Activated naive CD8-positive, alpha-beta T cell treated with anti-CD3 and anti-CD28 coated beads, Interleukin-2, amount 50 U/mL, for 24 hours (primary cell): ENCODE measurements around the gene PCDH1.
A peak's percentile ranks its signal among the peaks of the same experiment; 100 is the strongest.
"Not testable (repeated sequence)": the region's sequence is repeated elsewhere in the genome, so short reads cannot be mapped to it uniquely, and the experiment has no call there.

ENCODE experiments used
- ATAC-seq: fragments of 150-1000 bp; cut with Tn5 transposase; one replicate; pipeline ENCODE4 v1.10.0; 2021
- DNase-seq: peaks from one replicate; pipeline ENCODE4 v3.0.0; 2021
- H3K27ac Mint-ChIP-seq: one replicate; pipeline ENCODE4 v1.8.0; 2021; ENCODE audit warnings: mild to moderate bottlenecking, mixed read lengths
- H3K27me3 Mint-ChIP-seq: one replicate; pipeline ENCODE4 v1.8.0; 2021; ENCODE audit warnings: mixed read lengths
- H3K36me3 Mint-ChIP-seq: one replicate; pipeline ENCODE4 v1.8.0; 2021; ENCODE audit warnings: low read depth, mixed read lengths
- H3K4me1 Mint-ChIP-seq: one replicate; pipeline ENCODE4 v1.8.0; 2021; ENCODE audit warnings: mixed read lengths
- H3K4me3 Mint-ChIP-seq: one replicate; pipeline ENCODE4 v1.8.0; 2021; ENCODE audit warnings: mild to moderate bottlenecking, moderate library complexity, mixed read lengths
- H3K9me3 Mint-ChIP-seq: one replicate; pipeline ENCODE4 v1.8.0; 2021; ENCODE audit warnings: mixed read lengths

PCDH1 gene

DNA sequence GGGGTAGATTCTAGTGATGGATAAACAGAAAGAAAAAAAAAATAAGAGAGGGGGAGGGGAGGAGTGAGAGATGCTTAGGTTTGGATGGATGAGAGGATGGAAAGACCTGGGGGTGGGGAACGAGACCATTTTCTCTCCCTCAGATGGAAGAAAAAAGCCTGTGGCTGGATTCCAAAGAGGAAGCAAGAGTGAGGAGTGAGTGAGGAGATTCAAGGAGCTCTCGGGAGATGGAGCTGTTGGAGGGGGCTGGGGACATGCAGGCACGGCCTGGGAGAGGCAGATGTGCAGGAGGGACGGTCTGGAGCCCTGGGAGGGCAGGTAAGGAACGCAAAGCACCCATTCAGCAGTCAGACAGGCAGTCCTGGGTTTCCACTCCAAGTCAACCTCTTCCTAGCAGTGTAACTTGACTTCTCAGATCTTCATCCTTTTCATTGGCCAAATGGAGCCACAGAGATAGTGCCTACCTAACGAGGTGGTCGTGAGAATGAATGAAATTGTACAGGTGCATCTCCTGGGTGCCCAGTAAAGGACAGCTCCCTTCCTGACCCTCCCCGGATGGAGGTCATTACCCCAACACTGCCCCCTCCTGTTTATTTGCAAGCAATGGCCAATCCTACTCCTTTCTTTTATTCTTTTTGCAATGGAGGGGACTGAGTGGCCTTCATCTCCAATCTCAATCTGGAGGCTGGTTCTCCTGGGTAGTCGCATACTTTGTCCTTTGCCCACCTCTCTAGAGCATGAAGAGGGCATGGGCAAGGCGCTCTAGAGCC, 52.2 kb downstream of the PCDH1 start:
- no peaks in the 10 kb centered on the region for H3K36me3 Mint-ChIP-seq
- no peak overlapping the region for H3K4me3 Mint-ChIP-seq
- H3K27ac Mint-ChIP-seq: no peak overlapping the region
- DNase-seq: no peak
- peak; percentile 25 for ATAC-seq
- peaks cover 5% of the 10 kb centered on the region for H3K27me3 Mint-ChIP-seq
- no peaks in the 10 kb centered on the region for H3K9me3 Mint-ChIP-seq
- H3K4me1 Mint-ChIP-seq: no peaks in the 10 kb centered on the region

DNA sequence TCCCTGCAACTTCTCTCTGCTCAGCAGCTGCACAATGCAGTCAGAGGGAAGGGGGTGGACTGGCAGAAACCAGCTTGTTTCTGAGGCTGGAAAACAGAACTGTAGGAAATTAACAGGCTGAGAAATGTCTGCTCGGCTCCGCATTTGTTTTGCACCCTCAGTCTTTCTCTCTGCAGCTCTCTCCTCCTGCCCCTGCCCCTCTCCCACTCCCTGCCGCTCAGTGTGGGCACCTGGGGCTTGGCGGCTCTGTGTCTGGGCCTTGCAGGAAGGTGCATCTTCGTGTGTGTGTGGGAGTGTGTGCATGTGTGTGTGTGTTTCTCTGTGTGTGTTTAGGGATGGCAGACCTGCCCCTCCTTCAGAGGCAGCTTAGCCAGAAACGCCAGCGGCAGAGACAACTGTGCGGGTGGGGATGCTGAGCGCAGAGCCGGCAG, 53.0 kb downstream of the PCDH1 start:
- H3K4me1 Mint-ChIP-seq: no peaks in the 10 kb centered on the region
- H3K36me3 Mint-ChIP-seq: no peaks in the 10 kb centered on the region
- DNase-seq (no peak), ATAC-seq (no peak)
- no peaks in the 10 kb centered on the region for H3K9me3 Mint-ChIP-seq
- H3K4me3 Mint-ChIP-seq: no peak overlapping the region
- H3K27me3 Mint-ChIP-seq: peaks cover 5% of the 10 kb centered on the region
- no peak overlapping the region for H3K27ac Mint-ChIP-seq

DNA sequence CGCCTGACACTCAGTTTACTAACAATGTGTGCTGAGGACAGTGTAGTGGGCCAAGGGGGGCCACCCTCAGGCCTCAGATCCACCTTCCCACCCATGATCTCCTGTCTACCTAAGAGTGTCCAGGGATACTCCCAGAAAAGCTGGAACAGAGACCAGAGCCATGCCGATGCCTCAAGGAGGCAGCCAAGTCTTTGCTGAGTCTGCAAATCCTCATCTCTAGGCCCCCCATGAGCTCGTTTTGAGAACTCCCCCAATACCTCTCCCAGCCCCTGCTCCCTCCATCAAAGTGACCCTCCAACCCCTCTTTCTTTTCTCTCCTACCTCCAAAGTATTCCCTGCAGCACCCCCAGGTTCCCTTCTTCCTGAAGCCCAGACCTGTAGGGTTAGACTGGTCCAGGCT, 53.5 kb downstream of the PCDH1 start:
- no peak for DNase-seq
- Mint-ChIP-seq H3K27ac (no peak overlapping the region), H3K27me3 (peaks cover 3% of the 10 kb centered on the region), H3K4me1 (no peaks in the 10 kb centered on the region), H3K36me3 (no peaks in the 10 kb centered on the region), H3K9me3 (no peaks in the 10 kb centered on the region), H3K4me3 (no peak overlapping the region)
- no peak for ATAC-seq

DNA sequence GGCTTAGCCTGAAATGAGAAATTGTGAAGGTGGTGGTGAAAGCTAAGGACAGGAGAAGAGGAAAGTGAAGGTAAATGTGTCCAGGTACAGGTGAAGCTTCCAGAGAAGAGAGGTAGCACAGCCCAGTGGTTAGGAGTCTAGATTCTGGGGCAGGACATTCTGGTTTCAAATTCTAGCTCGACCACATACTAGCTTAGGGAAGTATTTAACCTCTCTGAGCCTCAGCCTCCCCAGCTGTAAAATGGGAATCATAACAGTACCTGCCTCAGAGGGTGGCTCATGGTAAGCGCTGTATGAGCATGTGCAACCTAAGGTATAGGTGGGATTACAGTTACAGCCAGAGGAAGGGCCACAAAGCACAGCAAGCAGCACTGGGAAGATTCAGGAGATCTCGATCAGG, 55.2 kb downstream of the PCDH1 start:
- H3K9me3 Mint-ChIP-seq: no peaks in the 10 kb centered on the region
- H3K4me1 Mint-ChIP-seq: no peaks in the 10 kb centered on the region
- H3K36me3 Mint-ChIP-seq: no peaks in the 10 kb centered on the region
- H3K27me3 Mint-ChIP-seq: no peaks in the 10 kb centered on the region
- no peak overlapping the region for H3K4me3 Mint-ChIP-seq
- no peak for ATAC-seq
- no peak for DNase-seq
- H3K27ac Mint-ChIP-seq: no peak overlapping the region

DNA sequence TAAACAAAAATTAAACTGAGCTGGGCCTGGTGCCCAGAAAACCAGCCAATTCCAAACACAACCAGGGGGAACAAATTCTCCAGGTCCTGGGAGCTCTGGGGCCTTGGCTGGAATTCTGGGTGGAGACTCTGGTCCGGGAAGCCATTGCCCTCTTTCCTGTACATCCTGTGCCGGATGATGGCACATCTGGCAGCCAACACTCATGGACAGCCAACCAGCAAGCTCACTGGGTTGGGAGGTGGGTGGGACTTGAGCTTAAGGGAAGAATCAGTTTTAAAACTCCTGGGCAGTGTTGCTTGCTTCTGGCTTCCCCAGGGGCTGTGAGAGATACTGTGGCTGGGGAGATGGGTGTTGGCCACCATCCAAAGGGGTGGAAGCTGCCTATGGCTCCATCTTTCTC, 56.1 kb downstream of the PCDH1 start:
- Mint-ChIP-seq H3K36me3 (no peaks in the 10 kb centered on the region), H3K4me1 (no peaks in the 10 kb centered on the region), H3K27me3 (no peaks in the 10 kb centered on the region), H3K27ac (no peak overlapping the region), H3K9me3 (no peaks in the 10 kb centered on the region), H3K4me3 (no peak overlapping the region)
- DNase-seq (no peak), ATAC-seq (no peak)

DNA sequence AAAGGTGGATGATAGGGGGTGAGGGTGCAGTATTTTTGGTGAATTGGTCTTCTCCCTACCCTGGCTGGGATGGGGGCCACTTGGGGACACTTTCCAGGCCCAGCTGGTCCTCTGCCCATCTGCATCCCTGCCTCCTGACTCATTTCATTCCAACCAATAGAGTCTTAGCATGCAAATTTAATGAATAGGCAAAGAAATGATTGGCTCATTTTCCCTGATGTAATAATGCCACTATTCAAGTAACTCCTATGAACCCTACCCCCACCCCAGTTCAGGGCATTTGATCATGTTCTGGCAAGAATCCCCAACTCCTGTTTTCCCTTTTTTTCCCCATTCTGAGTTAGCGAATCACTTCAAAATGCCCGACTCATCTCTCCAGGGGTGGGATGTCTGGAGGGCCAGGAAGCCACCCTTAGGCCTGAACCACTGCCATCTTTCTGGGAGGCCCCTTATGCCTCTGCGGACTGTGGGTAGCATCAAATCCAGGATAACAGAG, 56.7 kb downstream of the PCDH1 start:
- ATAC-seq (no peak), DNase-seq (no peak)
- Mint-ChIP-seq H3K36me3 (no peaks in the 10 kb centered on the region), H3K4me3 (no peak overlapping the region), H3K9me3 (no peaks in the 10 kb centered on the region), H3K27me3 (no peaks in the 10 kb centered on the region), H3K27ac (no peak overlapping the region), H3K4me1 (no peaks in the 10 kb centered on the region)

DNA sequence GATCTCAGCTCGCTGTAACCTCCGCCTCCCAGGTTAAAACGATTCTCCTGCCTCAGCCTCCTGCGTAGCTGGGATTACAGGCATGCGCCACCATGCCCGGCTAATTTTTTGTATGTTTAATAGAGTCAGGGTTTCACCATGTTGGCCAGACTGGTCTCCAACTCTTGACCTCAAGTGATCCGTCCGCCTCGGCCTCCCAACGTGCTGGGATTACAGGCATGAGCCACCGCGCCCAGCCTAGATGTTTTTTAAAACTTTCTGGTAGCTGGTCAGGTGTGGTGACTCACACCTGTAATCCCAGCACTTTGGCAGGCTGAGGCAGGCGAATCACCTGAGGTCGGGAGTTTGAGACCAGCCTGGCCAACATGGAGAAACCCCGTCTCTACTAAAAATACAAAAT, 57.5 kb downstream of the PCDH1 start:
- H3K4me3 Mint-ChIP-seq, H3K36me3 Mint-ChIP-seq: not testable (repeated sequence)

DNA sequence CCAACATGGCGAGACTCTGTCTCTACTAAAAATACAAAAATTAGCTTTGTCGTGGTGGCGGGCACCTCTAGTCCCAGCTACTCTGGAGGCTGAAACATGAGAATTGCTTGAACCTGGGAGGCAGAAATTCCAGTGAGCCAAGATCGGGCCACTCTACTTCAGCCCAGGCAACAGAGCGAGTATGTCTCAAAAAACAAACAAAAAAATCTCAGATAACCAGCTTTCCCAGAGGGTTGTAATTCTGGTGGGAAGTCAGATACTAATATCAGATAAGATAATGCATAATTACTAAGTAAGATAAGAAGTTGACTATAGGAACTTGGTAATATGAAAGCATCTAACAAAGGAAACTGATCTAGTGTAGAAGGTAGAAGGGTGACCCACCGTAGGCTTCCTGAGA, 60.6 kb downstream of the PCDH1 start:
- ATAC-seq (no peak), DNase-seq (no peak)
- H3K27me3 Mint-ChIP-seq: peaks cover 4% of the 10 kb centered on the region
- no peaks in the 10 kb centered on the region for H3K9me3 Mint-ChIP-seq
- H3K36me3 Mint-ChIP-seq: no peaks in the 10 kb centered on the region
- H3K27ac Mint-ChIP-seq: no peak overlapping the region
- no peak overlapping the region for H3K4me3 Mint-ChIP-seq
- no peaks in the 10 kb centered on the region for H3K4me1 Mint-ChIP-seq

More for the DNA sequence above, 57.5 kb downstream of the PCDH1 start:
- H3K27me3 Mint-ChIP-seq, ATAC-seq, H3K4me1 Mint-ChIP-seq, H3K9me3 Mint-ChIP-seq, H3K27ac Mint-ChIP-seq, DNase-seq: not testable (repeated sequence)

DNA sequence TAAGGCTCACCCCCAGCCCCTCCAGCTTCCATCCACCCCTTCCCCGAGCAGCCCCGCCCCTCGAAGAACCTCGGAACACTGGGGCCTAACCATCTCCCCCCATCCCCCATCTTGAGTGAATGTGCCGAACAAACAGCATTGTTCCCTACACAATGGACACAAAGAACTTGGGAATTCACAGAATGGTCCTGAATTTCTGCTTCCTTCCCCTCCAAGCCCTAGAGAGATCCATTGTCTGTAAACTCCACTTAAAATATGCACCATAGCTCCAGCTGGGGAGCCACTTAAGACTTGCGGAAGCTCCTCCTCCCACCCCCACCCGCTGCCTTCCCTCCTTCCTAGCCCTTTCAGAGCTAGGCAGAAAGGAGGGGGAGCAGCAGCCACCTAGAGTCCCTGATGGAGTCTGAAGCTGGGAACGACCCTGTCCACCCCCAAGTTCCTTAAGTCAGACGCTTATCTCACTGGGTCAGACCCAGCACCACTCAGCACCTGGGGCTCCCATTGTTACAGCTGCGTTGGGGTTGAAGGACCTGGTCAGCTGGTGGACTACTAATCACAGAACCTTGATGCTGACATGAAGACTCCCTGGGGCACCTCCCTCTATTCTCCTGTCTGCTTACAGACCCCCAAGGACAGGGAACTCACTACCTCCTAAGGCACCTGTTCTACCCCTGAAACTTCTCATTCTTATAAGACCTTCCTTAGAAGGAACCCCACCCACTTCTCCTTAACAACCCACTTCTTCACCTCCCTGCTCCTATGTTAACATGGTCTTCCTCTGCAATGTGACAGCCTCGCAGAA, 61.4 kb downstream of the PCDH1 start:
- DNase-seq (no peak), ATAC-seq (no peak)
- Mint-ChIP-seq H3K27ac (no peak overlapping the region), H3K4me3 (no peak overlapping the region), H3K9me3 (no peaks in the 10 kb centered on the region), H3K27me3 (peaks cover 8% of the 10 kb centered on the region), H3K4me1 (no peaks in the 10 kb centered on the region), H3K36me3 (no peaks in the 10 kb centered on the region)

DNA sequence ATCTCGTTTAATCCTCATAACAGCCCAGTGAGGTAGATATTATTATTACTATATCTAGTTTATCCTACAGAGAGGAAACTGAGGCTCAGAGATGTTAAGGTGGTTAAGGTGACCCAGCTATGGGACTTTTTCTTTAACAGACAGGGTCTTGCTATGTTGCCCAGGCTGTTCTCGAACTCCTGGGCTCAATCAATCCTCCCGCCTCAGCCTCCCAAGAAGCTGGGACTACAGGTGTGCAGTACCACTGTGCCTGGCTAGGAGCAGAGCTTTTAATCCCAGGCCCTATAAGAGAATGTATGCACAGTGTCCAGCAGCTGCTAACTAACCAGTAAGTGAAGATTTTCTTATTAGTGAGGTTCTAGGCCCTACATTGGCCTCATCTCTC, 62.4 kb downstream of the PCDH1 start:
- H3K27me3 Mint-ChIP-seq: peaks cover 15% of the 10 kb centered on the region
- no peaks in the 10 kb centered on the region for H3K36me3 Mint-ChIP-seq
- no peak overlapping the region for H3K27ac Mint-ChIP-seq
- H3K4me3 Mint-ChIP-seq: no peak overlapping the region
- H3K4me1 Mint-ChIP-seq: no peaks in the 10 kb centered on the region
- no peaks in the 10 kb centered on the region for H3K9me3 Mint-ChIP-seq
- no peak for ATAC-seq
- DNase-seq: no peak

DNA sequence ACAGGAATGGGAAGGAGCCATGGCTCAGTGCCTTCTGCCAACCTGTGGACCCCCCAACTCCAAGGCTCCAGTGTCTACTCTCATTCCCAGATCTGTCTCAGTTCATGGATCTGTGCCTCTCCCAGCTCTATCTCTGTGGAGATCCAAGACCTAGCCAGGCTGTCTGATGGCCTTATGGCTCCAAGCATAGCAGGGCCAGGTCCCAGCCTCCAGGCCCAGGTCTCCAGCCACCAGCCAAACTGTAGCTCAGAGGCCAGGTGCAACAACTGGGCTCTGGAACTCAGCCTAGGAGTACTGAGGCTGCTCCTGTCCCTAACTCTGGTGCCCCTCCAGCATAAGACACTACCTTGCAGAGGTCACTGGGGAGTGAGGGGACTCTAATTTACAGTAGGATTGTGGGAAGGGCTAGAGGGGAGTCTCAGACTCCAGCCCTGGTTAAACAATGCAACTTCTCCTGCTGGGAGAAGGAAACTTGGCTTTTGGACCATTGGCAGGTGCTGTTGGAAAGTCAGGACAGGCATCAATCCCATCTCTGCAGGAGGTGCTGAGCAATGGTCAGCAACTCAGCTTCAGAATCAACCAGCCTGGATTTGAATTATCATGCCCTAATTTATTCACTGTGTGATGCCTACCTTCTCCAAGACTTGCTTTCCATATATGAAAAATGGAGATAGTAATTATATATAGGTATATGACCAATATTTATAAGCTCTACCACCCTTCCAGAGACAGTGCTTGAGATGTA, 63.0 kb downstream of the PCDH1 start:
- Mint-ChIP-seq H3K36me3 (no peaks in the 10 kb centered on the region), H3K27ac (no peak overlapping the region), H3K4me3 (no peak overlapping the region), H3K4me1 (no peaks in the 10 kb centered on the region), H3K9me3 (no peaks in the 10 kb centered on the region), H3K27me3 (peaks cover 19% of the 10 kb centered on the region)
- ATAC-seq (no peak), DNase-seq (no peak)

DNA sequence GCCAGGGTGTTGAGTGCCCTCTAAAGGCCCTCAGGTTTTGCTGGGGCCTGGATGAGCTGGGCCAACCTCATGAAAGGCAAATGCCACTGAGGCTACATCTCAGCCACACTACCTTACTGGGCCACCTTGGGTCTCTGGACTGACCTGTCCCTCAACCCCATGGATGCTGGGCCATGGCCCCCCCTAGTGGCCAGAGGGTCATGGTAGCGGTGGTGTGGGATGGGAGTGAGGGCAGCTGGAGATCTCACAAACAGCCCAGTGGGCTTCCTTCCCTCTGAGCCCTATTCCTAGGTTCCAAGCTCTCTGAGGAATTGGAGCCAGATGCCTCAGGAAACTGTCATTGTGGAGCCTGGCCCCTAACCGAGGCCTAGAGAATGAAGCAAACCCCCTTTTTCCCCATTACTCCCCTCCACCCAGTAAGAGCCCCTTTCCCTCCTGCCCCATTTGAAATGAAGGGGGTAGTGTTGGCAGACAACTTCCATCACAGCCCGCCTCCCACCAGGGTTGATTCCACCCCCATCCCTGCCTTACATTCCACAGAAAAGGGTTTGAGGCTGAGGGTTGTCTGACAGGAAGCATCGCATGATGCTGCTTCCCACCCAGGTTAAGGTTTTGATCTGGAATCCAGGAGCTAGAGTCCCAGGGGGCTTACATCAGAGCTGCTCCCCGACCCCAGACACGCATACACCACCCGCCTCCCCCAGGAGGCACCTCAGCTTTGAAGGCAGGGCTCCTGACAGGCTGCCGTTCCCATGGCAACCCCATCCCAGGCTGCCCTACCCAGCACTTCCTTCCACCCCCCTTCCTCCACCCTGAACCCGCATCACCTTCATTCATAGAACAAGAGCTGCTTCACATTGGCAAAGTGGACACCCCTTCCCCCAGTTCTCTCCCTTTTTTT, 63.9 kb downstream of the PCDH1 start:
- no peak overlapping the region for H3K4me3 Mint-ChIP-seq
- H3K27me3 Mint-ChIP-seq: peaks cover 20% of the 10 kb centered on the region
- no peak overlapping the region for H3K27ac Mint-ChIP-seq
- no peaks in the 10 kb centered on the region for H3K9me3 Mint-ChIP-seq
- H3K36me3 Mint-ChIP-seq: no peaks in the 10 kb centered on the region
- ATAC-seq (peak; percentile 67), DNase-seq (peak; percentile 65)
- H3K4me1 Mint-ChIP-seq: no peaks in the 10 kb centered on the region

DNA sequence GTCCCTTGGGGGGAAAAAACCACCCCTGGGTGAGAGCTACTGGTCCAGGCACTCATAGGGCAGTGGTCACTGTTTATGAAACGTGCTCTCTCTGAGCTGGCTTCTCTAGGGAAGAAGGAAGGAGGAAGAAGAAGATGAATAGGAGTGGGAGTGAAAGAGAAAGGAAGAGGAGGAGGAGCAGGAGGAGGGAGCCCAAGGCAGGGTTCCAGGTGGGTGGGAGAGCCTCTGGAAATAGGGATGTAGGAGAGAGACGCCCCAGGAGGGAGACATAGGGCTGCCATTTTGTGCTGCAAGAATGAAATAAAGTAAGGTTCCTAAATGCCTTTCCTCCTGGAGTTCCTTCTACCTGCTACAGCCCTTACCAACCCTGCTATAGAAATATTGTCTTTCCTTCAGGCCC, 65.7 kb downstream of the PCDH1 start:
- Mint-ChIP-seq H3K4me3 (no peak overlapping the region), H3K27ac (no peak overlapping the region), H3K9me3 (no peaks in the 10 kb centered on the region), H3K36me3 (no peaks in the 10 kb centered on the region), H3K27me3 (peaks cover 33% of the 10 kb centered on the region), H3K4me1 (no peaks in the 10 kb centered on the region)
- DNase-seq (no peak), ATAC-seq (no peak)
